IPS-NIHi7 (cell line): ENCODE results near the gene CNFN.

Source experiments
- DNase-seq: peaks from one replicate; pipeline ENCODE4 v3.0.0; 2012; ENCODE audit warnings: mixed read lengths; ENCODE audit errors: extremely low spot score

Gene CNFN

GRCh38 chr19:42375415-42376176 lies 14.5 kb downstream of the CNFN start:
- DNase-seq = no peak

GRCh38 chr19:42374826-42375376 lies 15.2 kb downstream of the CNFN start:
- DNase-seq = no peak

GRCh38 chr19:42370626-42371175 lies 19.4 kb downstream of the CNFN start:
- DNase-seq = peak; percentile 31

GRCh38 chr19:42370068-42370520 lies 20.0 kb downstream of the CNFN start:
- peak; percentile 83 for DNase-seq

- DNase-seq = no peak
Measured at GRCh38 chr19:42369433-42370067, 20.5 kb downstream of the CNFN start.

GRCh38 chr19:42368765-42369164 lies 21.3 kb downstream of the CNFN start:
- DNase-seq = no peak

GRCh38 chr19:42368360-42368759 lies 21.7 kb downstream of the CNFN start:
- peak; percentile 35 for DNase-seq

- DNase-seq = no peak
Measured at GRCh38 chr19:42367929-42368328, 22.2 kb downstream of the CNFN start.

GRCh38 chr19:42366673-42367072 lies 23.4 kb downstream of the CNFN start:
- no peak for DNase-seq

- no peak for DNase-seq
Measured at GRCh38 chr19:42363614-42364346, 26.3 kb downstream of the CNFN start.

GRCh38 chr19:42362891-42363440 lies 27.1 kb downstream of the CNFN start:
- DNase-seq = no peak

- DNase-seq = no peak
Measured at GRCh38 chr19:42362342-42362741, 27.8 kb downstream of the CNFN start.

GRCh38 chr19:42361545-42361910 lies 28.6 kb downstream of the CNFN start:
- no peak for DNase-seq

GRCh38 chr19:42360787-42361544 lies 29.1 kb downstream of the CNFN start:
- peak; percentile 73 for DNase-seq

- no peak for DNase-seq
Measured at GRCh38 chr19:42357290-42357689, 32.8 kb downstream of the CNFN start.

- DNase-seq = no peak
Measured at GRCh38 chr19:42356686-42357085, 33.4 kb downstream of the CNFN start.

- no peak for DNase-seq
Measured at GRCh38 chr19:42355896-42356295, 34.2 kb downstream of the CNFN start.

- no peak for DNase-seq
Measured at GRCh38 chr19:42353341-42354015, 36.6 kb downstream of the CNFN start.

GRCh38 chr19:42352301-42353259 lies 37.5 kb downstream of the CNFN start:
- DNase-seq = no peak
